ENCODE data around the gene CWC27.
"Not testable (repeated sequence)": the region's sequence is repeated elsewhere in the genome, so short reads cannot be mapped to it uniquely, and the experiment has no call there.

Gene CWC27

GRCh38 chr5:64925123-64925522 lies 156.4 kb downstream of the CWC27 start:
- Histone ChIP-seq H3K9me3 (ENCODE audit: low read length) (no peaks in the 10 kb centered on the region), H3F3A (ENCODE audit: insufficient read depth, low read length) (no peaks in the 10 kb centered on the region), H3K79me2 (ENCODE audit: insufficient read depth, low read length) (no peaks in the 10 kb centered on the region), H3K4me3 (ENCODE audit: low read depth, low read length, poor library complexity, severe bottlenecking) (no peak overlapping the region), H3K9me2 (ENCODE audit: low read depth, low read length) (no peaks in the 10 kb centered on the region), H2AFZ (ENCODE audit: low read length) (no peak overlapping the region), H3K27me3 (ENCODE audit: insufficient read depth, low read length) (no peaks in the 10 kb centered on the region), H3K4me1 (ENCODE audit: insufficient read depth, low read length, severe bottlenecking) (no peaks in the 10 kb centered on the region), H3K36me3 (ENCODE audit: insufficient read depth, low read length) (no peaks in the 10 kb centered on the region), H4K20me1 (ENCODE audit: insufficient read depth, low read length) (no peaks in the 10 kb centered on the region), H3K27ac (ENCODE audit: low read depth, low read length, poor library complexity, severe bottlenecking) (no peak overlapping the region), H3K9ac (ENCODE audit: low read length) (no peak overlapping the region), H3K4me2 (ENCODE audit: low read length) (no peak overlapping the region)
- TF ChIP-seq CTCF (IDR thresholded peaks at IDR 0.05; ENCODE audit: low read length) (no peak), EZH2 (IDR thresholded peaks at IDR 0.05; ENCODE audit: borderline replicate concordance, low read length) (no peak)

- Histone ChIP-seq H3K4me1 (ENCODE audit: insufficient read depth, low read length, severe bottlenecking) (no peaks in the 10 kb centered on the region), H3K9me3 (ENCODE audit: low read length) (no peaks in the 10 kb centered on the region), H3K27ac (ENCODE audit: low read depth, low read length, poor library complexity, severe bottlenecking) (no peak overlapping the region), H3K27me3 (ENCODE audit: insufficient read depth, low read length) (no peaks in the 10 kb centered on the region), H3K9ac (ENCODE audit: low read length) (no peak overlapping the region), H4K20me1 (ENCODE audit: insufficient read depth, low read length) (no peaks in the 10 kb centered on the region), H3K79me2 (ENCODE audit: insufficient read depth, low read length) (no peaks in the 10 kb centered on the region), H3K4me3 (ENCODE audit: low read depth, low read length, poor library complexity, severe bottlenecking) (no peak overlapping the region), H2AFZ (ENCODE audit: low read length) (no peak overlapping the region), H3K4me2 (ENCODE audit: low read length) (no peak overlapping the region), H3K9me2 (ENCODE audit: low read depth, low read length) (no peaks in the 10 kb centered on the region), H3K36me3 (ENCODE audit: insufficient read depth, low read length) (no peaks in the 10 kb centered on the region), H3F3A (ENCODE audit: insufficient read depth, low read length) (no peaks in the 10 kb centered on the region)
- TF ChIP-seq EZH2 (IDR thresholded peaks at IDR 0.05; ENCODE audit: borderline replicate concordance, low read length) (no peak), CTCF (IDR thresholded peaks at IDR 0.05; ENCODE audit: low read length) (no peak)
These were observed 161.1 kb downstream of the CWC27 start for GRCh38 chr5:64929833-64930232.

GRCh38 chr5:64930672-64931318 lies 162.1 kb downstream of the CWC27 start:
- Histone ChIP-seq H3K27ac (ENCODE audit: low read depth, low read length, poor library complexity, severe bottlenecking) (no peak overlapping the region), H3K9ac (ENCODE audit: low read length) (no peak overlapping the region), H2AFZ (ENCODE audit: low read length) (no peak overlapping the region), H3K9me3 (ENCODE audit: low read length) (no peaks in the 10 kb centered on the region), H3F3A (ENCODE audit: insufficient read depth, low read length) (no peaks in the 10 kb centered on the region), H3K4me1 (ENCODE audit: insufficient read depth, low read length, severe bottlenecking) (no peaks in the 10 kb centered on the region), H3K36me3 (ENCODE audit: insufficient read depth, low read length) (no peaks in the 10 kb centered on the region), H3K79me2 (ENCODE audit: insufficient read depth, low read length) (no peaks in the 10 kb centered on the region), H3K27me3 (ENCODE audit: insufficient read depth, low read length) (no peaks in the 10 kb centered on the region), H3K4me2 (ENCODE audit: low read length) (no peak overlapping the region), H3K9me2 (ENCODE audit: low read depth, low read length) (no peaks in the 10 kb centered on the region), H3K4me3 (ENCODE audit: low read depth, low read length, poor library complexity, severe bottlenecking) (no peak overlapping the region), H4K20me1 (ENCODE audit: insufficient read depth, low read length) (no peaks in the 10 kb centered on the region)
- no peak for TF ChIP-seq CTCF (IDR thresholded peaks at IDR 0.05; ENCODE audit: low read length)
- no peak for TF ChIP-seq EZH2 (IDR thresholded peaks at IDR 0.05; ENCODE audit: borderline replicate concordance, low read length)

GRCh38 chr5:64939422-64939771 lies 170.7 kb downstream of the CWC27 start:
- H2AFZ ChIP-seq (ENCODE audit: low read length); H3F3A ChIP-seq (ENCODE audit: insufficient read depth, low read length); H3K4me2 ChIP-seq (ENCODE audit: low read length); H3K9me2 ChIP-seq (ENCODE audit: low read depth, low read length); H3K4me3 ChIP-seq (ENCODE audit: low read depth, low read length, poor library complexity, severe bottlenecking); H3K79me2 ChIP-seq (ENCODE audit: insufficient read depth, low read length); H3K4me1 ChIP-seq (ENCODE audit: insufficient read depth, low read length, severe bottlenecking); H3K36me3 ChIP-seq (ENCODE audit: insufficient read depth, low read length); H3K27ac ChIP-seq (ENCODE audit: low read depth, low read length, poor library complexity, severe bottlenecking); H3K9me3 ChIP-seq (ENCODE audit: low read length); H4K20me1 ChIP-seq (ENCODE audit: insufficient read depth, low read length); H3K9ac ChIP-seq (ENCODE audit: low read length); H3K27me3 ChIP-seq (ENCODE audit: insufficient read depth, low read length): not testable (repeated sequence)
